Activated T-cell treated with anti-CD3 and anti-CD28 coated beads, Interleukin-2, amount 50 U/mL, for 4 hours (primary cell): ENCODE data around the gene BASP1. TPM values are rescaled to one million over a fixed set of nuclear protein-coding genes. Genes with fewer than 3 reads are reported as not detected.

Source experiments
- ATAC-seq, 2 donors: fragments of 200-7000 bp; cut with Tn5 transposase; one replicate each; pipeline ENCODE4 v1.10.0; 2021
- DNase-seq: peaks from one replicate; pipeline ENCODE4 v3.0.0-alpha.2; 2020
- H3K27me3 Mint-ChIP-seq: one replicate; pipeline ENCODE4 v1.8.0; 2021; ENCODE audit warnings: low read depth, mixed read lengths
- H3K36me3 Mint-ChIP-seq: one replicate; pipeline ENCODE4 v1.8.0; 2022; ENCODE audit warnings: mixed read lengths; ENCODE audit not compliant: insufficient read depth
- H3K4me1 Mint-ChIP-seq: one replicate; pipeline ENCODE4 v1.8.0; 2021; ENCODE audit warnings: low read depth, mixed read lengths
- H3K4me3 Mint-ChIP-seq: one replicate; pipeline ENCODE4 v1.8.0; 2021; ENCODE audit warnings: mild to moderate bottlenecking, moderate library complexity, mixed read lengths
- H3K9me3 Mint-ChIP-seq: one replicate; pipeline ENCODE4 v1.8.0; 2021; ENCODE audit warnings: mixed read lengths
- total RNA-seq, 3 donors: library from RNA; stranded (reverse); gene quantifications; one replicate each; pipeline ENCODE4 v1.2.1, GENCODE V29; 2021

Gene BASP1
- total RNA-seq, 3 donors from 2014 or later = 4.3 to 12.3 (median 4.7) TPM

DNA sequence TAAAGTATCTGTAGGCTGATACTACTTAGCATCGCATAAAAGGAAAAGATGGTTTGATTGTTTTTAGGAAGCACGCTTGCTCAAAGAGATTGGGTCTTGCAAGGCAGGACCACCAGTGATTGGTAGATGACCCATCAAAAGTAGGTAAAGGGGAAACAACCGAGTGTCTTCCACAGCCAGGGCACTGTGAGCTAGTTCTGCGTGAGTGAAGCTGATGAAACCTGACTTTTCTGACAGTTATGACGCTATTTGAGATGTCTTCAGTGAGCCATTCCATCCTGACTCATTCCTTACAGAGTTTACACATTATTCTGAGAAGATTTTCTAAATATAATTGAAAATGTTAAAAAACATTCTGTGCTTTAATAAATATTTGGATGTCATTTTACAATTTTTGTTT lies 49.7 kb downstream of the BASP1 start:
- Mint-ChIP-seq H3K27me3 (no peaks in the 10 kb centered on the region), H3K9me3 (peaks cover 5% of the 10 kb centered on the region), H3K36me3 (no peaks in the 10 kb centered on the region), H3K4me3 (no peak overlapping the region), H3K4me1 (no peaks in the 10 kb centered on the region)
- ATAC-seq = no peak
- DNase-seq = no peak

DNA sequence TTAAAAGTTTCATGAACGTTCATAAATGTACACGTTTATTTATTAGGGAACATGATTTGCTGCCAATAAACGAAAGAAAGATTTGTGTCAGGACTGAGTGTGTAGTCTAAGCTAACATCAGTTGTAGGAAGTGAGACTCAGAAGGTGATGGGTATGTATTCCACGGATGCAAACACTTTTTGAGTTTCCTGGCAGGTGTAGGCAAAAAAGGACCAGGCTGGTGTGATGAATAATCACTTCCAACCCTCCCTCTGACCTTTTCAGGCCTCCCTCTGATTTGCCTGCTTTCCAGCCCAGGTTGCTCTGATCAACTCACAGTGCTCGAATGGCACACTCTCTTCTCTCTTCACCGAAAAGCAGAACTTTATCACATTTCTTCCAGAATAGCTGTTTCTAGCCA lies 51.8 kb downstream of the BASP1 start:
- H3K27me3 Mint-ChIP-seq = no peaks in the 10 kb centered on the region
- H3K4me1 Mint-ChIP-seq = no peaks in the 10 kb centered on the region
- ATAC-seq (no peak), DNase-seq (no peak)
- no peaks in the 10 kb centered on the region for H3K36me3 Mint-ChIP-seq
- H3K4me3 Mint-ChIP-seq = no peak overlapping the region
- H3K9me3 Mint-ChIP-seq = peaks cover 5% of the 10 kb centered on the region

DNA sequence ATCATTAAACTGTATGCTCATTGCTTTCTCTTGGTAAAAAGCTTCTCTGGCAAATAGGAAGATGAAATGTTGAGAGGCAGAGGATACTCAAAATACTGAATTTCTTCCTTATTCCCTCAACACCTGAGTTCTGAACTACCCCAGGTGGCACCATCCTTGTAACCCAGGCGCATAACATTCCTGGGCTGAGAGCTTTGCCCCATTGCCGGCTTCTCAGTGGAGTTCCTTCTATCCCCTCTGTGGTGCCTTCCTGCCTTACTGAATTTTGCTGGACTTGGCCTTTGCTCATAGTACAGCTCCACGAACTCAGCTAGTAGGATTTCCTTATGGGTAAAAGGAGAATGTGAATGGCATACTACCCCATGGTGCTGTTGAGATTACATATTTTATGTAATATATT lies 54.7 kb downstream of the BASP1 start:
- Mint-ChIP-seq H3K27me3 (no peaks in the 10 kb centered on the region), H3K36me3 (no peaks in the 10 kb centered on the region), H3K4me1 (no peaks in the 10 kb centered on the region), H3K4me3 (no peak overlapping the region), H3K9me3 (peaks cover 4% of the 10 kb centered on the region)
- DNase-seq (no peak), ATAC-seq (no peak)

DNA sequence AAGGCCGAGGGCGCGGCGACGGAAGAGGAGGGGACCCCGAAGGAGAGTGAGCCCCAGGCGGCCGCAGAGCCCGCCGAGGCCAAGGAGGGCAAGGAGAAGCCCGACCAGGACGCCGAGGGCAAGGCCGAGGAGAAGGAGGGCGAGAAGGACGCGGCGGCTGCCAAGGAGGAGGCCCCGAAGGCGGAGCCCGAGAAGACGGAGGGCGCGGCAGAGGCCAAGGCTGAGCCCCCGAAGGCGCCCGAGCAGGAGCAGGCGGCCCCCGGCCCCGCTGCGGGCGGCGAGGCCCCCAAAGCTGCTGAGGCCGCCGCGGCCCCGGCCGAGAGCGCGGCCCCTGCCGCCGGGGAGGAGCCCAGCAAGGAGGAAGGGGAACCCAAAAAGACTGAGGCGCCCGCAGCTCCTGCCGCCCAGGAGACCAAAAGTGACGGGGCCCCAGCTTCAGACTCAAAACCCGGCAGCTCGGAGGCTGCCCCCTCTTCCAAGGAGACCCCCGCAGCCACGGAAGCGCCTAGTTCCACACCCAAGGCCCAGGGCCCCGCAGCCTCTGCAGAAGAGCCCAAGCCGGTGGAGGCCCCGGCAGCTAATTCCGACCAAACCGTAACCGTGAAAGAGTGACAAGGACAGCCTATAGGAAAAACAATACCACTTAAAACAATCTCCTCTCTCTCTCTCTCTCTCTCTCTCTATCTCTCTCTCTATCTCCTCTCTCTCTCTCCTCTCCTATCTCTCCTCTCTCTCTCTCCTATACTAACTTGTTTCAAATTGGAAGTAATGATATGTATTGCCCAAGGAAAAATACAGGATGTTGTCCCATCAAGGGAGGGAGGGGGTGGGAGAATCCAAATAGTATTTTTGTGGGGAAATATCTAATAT lies 58.1 kb downstream of the BASP1 start:
- H3K9me3 Mint-ChIP-seq = peaks cover 3% of the 10 kb centered on the region
- DNase-seq (no peak), ATAC-seq (no peak)
- no peak overlapping the region for H3K4me3 Mint-ChIP-seq
- H3K27me3 Mint-ChIP-seq = no peaks in the 10 kb centered on the region
- H3K36me3 Mint-ChIP-seq = no peaks in the 10 kb centered on the region
- no peaks in the 10 kb centered on the region for H3K4me1 Mint-ChIP-seq

DNA sequence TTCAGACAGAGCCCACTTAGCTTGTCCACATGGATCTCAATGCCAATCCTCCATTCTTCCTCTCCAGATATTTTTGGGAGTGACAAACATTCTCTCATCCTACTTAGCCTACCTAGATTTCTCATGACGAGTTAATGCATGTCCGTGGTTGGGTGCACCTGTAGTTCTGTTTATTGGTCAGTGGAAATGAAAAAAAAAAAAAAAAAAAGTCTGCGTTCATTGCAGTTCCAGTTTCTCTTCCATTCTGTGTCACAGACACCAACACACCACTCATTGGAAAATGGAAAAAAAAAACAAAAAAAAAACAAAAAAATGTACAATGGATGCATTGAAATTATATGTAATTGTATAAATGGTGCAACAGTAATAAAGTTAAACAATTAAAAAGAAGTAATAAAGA lies 59.0 kb downstream of the BASP1 start:
- DNase-seq = no peak
- Mint-ChIP-seq H3K4me1 (no peaks in the 10 kb centered on the region), H3K4me3 (no peak overlapping the region), H3K9me3 (peaks cover 3% of the 10 kb centered on the region), H3K27me3 (no peaks in the 10 kb centered on the region), H3K36me3 (no peaks in the 10 kb centered on the region)
- ATAC-seq = no peak

DNA sequence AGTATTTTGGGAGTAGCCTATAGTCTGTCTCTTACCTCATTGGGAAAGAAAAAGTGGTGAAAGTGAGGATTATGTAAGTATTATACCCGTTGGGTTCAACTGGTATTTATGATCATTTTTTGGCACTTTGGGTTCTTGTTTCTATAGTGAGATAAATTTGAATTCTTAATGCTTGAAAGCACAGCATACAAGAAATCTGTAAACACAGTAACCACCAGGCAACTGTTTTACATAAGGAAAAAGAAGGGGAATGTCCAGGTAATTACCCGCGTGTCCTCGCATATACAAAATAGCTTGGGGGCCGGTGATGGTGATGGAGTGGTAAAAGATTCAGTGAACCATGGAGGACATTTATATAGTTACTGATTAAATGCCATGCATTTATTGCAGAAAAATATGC lies 60.5 kb downstream of the BASP1 start:
- no peak overlapping the region for H3K4me3 Mint-ChIP-seq
- H3K9me3 Mint-ChIP-seq = peaks cover 3% of the 10 kb centered on the region
- no peak for DNase-seq
- no peaks in the 10 kb centered on the region for H3K27me3 Mint-ChIP-seq
- ATAC-seq = no peak
- H3K4me1 Mint-ChIP-seq = no peaks in the 10 kb centered on the region
- no peaks in the 10 kb centered on the region for H3K36me3 Mint-ChIP-seq

DNA sequence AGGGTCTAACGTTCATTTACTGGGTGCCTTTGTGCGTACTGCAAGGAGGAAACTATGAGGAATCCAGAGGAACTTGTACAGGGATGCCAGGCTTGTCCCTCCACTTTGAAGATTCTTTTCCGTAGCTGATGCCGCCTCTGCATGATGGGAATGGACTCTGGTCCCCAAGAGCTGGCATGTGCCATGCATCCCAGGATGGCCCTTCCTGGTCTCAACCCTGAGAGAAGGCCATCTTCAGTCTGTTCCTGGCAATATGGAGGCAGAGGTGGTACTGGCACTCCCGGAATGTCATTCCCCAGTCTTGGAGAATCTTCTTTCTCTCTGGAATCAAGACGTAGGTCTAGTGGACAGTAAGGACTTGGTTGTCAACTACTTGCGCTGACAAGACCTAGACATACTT lies 61.5 kb downstream of the BASP1 start:
- H3K4me1 Mint-ChIP-seq = no peaks in the 10 kb centered on the region
- H3K27me3 Mint-ChIP-seq = no peaks in the 10 kb centered on the region
- no peaks in the 10 kb centered on the region for H3K36me3 Mint-ChIP-seq
- ATAC-seq (no peak), DNase-seq (no peak)
- H3K9me3 Mint-ChIP-seq = peaks cover 3% of the 10 kb centered on the region
- no peak overlapping the region for H3K4me3 Mint-ChIP-seq

DNA sequence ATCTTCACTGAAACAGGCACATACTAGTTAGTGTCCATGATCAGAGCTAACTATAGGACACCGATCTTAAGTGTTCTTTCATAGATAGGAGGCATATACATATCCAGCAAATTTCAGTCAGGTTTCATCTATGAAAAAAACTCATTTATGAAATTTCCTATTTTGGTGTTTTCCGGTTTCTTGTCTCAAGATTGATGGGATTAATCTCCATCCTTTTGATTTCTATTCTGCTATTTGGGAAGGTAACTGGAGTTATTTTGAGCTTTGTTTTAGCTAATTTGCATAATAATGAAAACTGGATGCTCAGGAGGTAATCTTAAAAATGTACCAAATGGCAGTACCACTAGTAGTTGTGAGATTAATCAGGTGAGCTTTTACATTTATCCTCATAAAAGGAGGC lies 62.1 kb downstream of the BASP1 start:
- H3K9me3 Mint-ChIP-seq = peaks cover 3% of the 10 kb centered on the region
- no peaks in the 10 kb centered on the region for H3K4me1 Mint-ChIP-seq
- no peak for ATAC-seq
- H3K36me3 Mint-ChIP-seq = no peaks in the 10 kb centered on the region
- DNase-seq = no peak
- H3K4me3 Mint-ChIP-seq = no peak overlapping the region
- H3K27me3 Mint-ChIP-seq = no peaks in the 10 kb centered on the region

DNA sequence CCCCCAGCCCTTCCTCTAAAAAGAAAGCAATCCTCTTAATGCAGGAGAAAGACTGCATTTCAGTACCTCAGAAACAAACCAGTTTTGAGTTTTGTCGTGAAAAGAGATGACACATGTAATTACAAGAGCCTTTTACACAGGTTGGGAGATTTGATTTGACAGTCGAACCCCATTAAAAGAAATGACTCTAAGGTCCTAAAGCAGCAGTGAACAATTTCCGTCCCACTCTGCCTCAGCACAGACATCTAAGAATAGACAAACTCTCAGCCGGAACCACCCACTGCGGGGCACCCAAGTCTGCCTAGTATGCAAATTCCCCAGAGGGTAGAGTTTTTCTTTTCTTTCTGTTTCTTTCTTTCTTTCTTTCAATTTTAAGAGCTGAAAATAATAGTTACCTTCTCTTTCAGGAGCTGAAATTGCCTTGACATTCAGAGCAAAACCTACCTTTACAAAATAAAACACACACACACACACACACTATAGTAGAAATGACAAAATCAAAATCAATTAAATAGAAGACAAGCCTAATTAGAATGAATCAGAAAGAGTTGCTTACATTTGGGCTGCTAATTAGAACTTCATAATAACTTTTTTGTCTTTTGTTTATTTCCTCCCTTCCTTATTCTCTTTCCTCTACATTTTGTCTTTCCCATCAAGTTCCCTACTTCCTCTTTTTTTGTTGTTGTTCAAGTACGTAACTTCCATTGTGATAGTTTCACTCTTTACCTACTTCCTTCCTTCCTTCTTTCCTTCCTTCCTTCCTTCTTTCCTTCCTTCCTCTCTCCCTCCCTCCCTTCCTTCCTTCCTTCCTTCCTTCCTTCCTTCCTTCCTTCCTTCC lies 65.1 kb downstream of the BASP1 start:
- no peaks in the 10 kb centered on the region for H3K36me3 Mint-ChIP-seq
- H3K4me3 Mint-ChIP-seq = no peak overlapping the region
- no peaks in the 10 kb centered on the region for H3K9me3 Mint-ChIP-seq
- no peaks in the 10 kb centered on the region for H3K27me3 Mint-ChIP-seq
- no peaks in the 10 kb centered on the region for H3K4me1 Mint-ChIP-seq
- DNase-seq (no peak), ATAC-seq (peak in 1 of 2 donors; percentile 28)

DNA sequence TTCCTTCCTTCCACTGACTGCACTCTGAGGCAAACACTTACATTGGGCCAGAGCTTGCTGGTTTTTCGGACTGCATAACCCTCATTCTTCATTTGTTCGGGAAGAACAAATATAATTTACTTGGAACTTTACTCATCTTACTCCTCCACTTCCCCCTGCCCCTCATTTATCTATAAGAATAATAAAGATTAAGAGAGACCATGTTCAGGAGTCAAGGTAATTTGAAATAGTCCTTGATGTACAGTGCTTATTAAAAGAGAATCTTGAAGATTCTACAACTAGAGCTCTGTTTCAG lies 65.6 kb downstream of the BASP1 start:
- no peaks in the 10 kb centered on the region for H3K27me3 Mint-ChIP-seq
- no peak for DNase-seq
- H3K4me1 Mint-ChIP-seq = no peaks in the 10 kb centered on the region
- peaks cover 3% of the 10 kb centered on the region for H3K9me3 Mint-ChIP-seq
- no peak overlapping the region for H3K4me3 Mint-ChIP-seq
- ATAC-seq = no peak
- no peaks in the 10 kb centered on the region for H3K36me3 Mint-ChIP-seq

DNA sequence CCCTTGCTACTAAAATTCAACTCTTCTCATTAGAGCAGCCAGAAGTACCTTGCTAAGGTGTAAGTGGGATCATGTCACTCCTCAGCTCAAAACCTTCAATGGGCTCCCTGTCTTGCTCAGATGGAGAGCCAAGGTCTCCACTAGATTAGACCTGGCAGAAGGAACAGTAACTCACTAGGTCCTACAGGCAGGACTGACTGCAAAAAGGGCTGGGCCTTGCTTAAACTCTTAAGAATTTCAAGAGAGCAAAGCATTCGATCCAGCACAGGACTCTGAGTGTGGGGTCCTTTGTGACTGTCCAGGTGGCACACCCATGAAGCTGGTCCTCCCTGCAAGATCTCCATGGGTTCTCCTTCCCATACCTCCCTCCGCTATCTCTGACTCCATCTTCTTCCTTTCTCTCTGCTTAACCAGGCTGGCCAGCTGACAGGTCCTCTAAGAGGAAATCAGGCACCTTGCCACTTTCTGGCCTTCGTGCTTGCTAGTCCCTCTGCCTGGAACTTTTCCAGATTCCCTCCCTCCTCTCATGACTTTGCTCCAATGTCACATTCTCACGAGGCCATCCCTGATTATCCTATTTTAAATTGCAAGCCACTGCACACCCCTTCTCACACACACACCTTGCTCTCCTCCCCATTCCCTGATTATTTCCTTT lies 70.2 kb downstream of the BASP1 start:
- no peaks in the 10 kb centered on the region for H3K4me1 Mint-ChIP-seq
- no peak overlapping the region for H3K4me3 Mint-ChIP-seq
- H3K27me3 Mint-ChIP-seq = no peaks in the 10 kb centered on the region
- no peak for ATAC-seq
- peaks cover 13% of the 10 kb centered on the region for H3K9me3 Mint-ChIP-seq
- no peaks in the 10 kb centered on the region for H3K36me3 Mint-ChIP-seq
- no peak for DNase-seq

DNA sequence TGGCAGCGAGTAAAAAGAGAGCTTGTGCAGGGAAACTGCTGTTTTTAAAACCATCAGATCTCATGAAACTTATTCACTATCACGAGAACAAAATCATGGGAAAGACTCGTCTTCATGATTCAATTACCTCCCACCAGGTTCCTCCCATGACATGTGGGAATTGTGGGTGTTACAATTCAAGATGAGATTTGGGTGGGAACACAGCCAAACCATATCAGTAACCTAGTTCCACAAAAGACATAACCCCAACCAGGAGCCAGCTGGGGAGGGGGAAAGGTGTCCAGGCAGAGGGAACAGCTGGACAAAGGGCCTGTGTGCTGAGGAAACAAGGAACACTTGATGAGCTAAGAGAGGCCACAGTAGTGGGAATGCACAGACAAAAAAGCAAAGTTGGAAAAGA lies 71.1 kb downstream of the BASP1 start:
- ATAC-seq (no peak), DNase-seq (no peak)
- Mint-ChIP-seq H3K9me3 (peaks cover 13% of the 10 kb centered on the region), H3K4me1 (no peaks in the 10 kb centered on the region), H3K36me3 (no peaks in the 10 kb centered on the region), H3K27me3 (no peaks in the 10 kb centered on the region), H3K4me3 (no peak overlapping the region)

DNA sequence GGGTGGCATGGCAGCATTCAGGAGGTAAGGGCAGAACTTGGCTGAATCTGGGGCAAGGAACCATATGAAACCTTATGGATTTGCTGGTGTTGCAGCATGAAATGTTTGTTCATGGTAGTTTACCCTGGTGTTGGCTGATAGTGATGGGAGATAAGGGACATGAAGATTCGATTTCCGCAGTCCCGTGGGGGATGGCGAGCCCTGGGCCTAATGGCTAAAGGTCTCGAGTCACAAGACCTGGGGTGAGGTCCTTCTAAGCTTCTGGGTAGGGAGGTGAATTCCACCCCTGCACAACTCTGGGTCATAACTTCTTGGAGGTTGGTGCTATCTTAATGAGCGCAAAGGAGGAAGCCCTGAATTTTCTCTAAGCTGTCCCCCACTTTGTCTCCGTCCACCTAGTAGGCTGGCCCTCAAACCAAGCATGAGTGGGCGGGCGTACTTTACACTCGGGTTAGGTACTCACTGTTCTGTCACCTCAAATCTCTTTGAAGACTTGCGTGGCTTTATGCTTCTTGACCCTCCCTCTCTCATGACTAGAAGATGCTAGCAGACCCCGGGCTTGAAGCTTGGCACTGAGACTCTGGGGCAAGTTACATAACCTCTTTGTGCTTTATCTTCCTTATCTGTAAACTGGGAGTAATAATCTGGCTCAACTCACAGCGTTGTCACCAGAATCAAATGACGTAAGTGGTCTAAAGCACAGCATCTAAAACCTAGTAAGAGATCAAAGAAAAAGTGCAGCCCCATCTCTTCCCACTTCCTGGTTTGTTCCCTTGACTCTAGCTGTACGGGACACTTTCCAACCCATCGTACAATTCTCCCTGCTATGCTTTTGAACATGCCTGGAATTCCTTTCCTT lies 72.5 kb downstream of the BASP1 start:
- DNase-seq = no peak
- H3K4me1 Mint-ChIP-seq = no peaks in the 10 kb centered on the region
- H3K27me3 Mint-ChIP-seq = no peaks in the 10 kb centered on the region
- no peak for ATAC-seq
- no peak overlapping the region for H3K4me3 Mint-ChIP-seq
- H3K36me3 Mint-ChIP-seq = no peaks in the 10 kb centered on the region
- H3K9me3 Mint-ChIP-seq = peaks cover 13% of the 10 kb centered on the region

DNA sequence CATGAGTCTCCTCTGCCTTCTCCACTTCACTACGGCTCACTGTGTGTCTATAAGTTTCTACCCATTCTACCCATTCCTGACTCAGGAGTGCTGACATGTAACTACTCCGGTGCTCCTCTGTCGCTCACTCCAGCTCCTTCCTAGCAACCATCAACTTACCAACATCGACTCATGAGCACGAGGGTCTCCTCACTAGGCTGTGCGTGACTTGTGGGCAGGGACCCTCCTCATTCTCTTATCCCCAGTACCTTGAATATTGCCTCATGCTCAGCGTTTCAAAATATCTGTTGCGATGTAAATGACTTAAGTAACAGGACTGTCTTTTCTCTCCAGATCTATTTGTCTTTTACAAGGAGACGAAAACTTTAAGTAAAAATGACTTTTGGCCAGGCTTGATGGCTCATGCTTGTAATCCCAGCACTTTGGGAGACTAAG lies 73.1 kb downstream of the BASP1 start:
- no peak overlapping the region for H3K4me3 Mint-ChIP-seq
- H3K4me1 Mint-ChIP-seq = no peaks in the 10 kb centered on the region
- H3K27me3 Mint-ChIP-seq = no peaks in the 10 kb centered on the region
- H3K9me3 Mint-ChIP-seq = peaks cover 13% of the 10 kb centered on the region
- no peaks in the 10 kb centered on the region for H3K36me3 Mint-ChIP-seq
- ATAC-seq (no peak), DNase-seq (no peak)
